SK-N-SH (cell line): Measurements from ENCODE around the gene LRP1. TPM values are rescaled to one million over a fixed set of nuclear protein-coding genes. Genes with fewer than 3 reads are reported as not detected.
A peak's percentile ranks its signal among the peaks of the same experiment; 100 is the strongest.

ENCODE experiments used
- CTCF ChIA-PET: fragments of 300-600, 350-600 bp; formaldehyde crosslinking; extraction: SDS; loops from one replicate; lab custom pipeline; 2021; lab: Yijun Ruan, JAX
- POLR2A ChIA-PET: fragments of 350-600 bp; sonication (Branson Sonifier 250); formaldehyde crosslinking; extraction: SDS; loops from one replicate; lab custom pipeline; 2020; ENCODE audit warnings: antibody characterized with exemption, inconsistent platforms; lab: Yijun Ruan, JAX
- DNase-seq: peaks from one replicate; pipeline ENCODE4 v3.0.0; 2012
- H2AFZ ChIP-seq: fragments of 200-600 bp; sonication (generic); 2 replicates; pipeline ENCODE4 v1.8.1; 2016; ENCODE audit warnings: antibody characterized with exemption, mild to moderate bottlenecking, low read depth
- H3F3A ChIP-seq: fragments of 200-600 bp; sonication (generic); replicated peaks from 2 replicates; pipeline ENCODE3; 2016; ENCODE audit warnings: antibody characterized with exemption, mild to moderate bottlenecking; ENCODE audit not compliant: insufficient read depth
- H3K27ac ChIP-seq, 2 experiments: fragments of 200-500 bp in 1 of 2; fragments of 200-600 bp in 1 of 2; sonication (Bioruptor generic) in 1 of 2; sonication (generic), shearing (Covaris generic) in 1 of 2; 2 replicates each; pipeline versions ENCODE4 v1.5.1 to v1.6.1; 2014 to 2016; ENCODE audit warnings: low read depth in 2 of 2, inconsistent platforms in 1 of 2, low read length in 1 of 2, mild to moderate bottlenecking in 1 of 2, mixed read lengths in 1 of 2
- H3K27me3 ChIP-seq: fragments of 200-600 bp; sonication (generic), shearing (Covaris generic); 2 replicates; pipeline ENCODE4 v1.6.1; 2016; ENCODE audit warnings: mixed run types; ENCODE audit not compliant: insufficient read depth
- H3K36me3 ChIP-seq, 2 experiments: fragments of 200-500 bp in 1 of 2; fragments of 200-600 bp in 1 of 2; sonication (Bioruptor generic) in 1 of 2; sonication (generic) in 1 of 2; replicated peaks in 1 of 2; 2 replicates each; pipeline versions ENCODE3 to v1.5.1; 2014 to 2016; ENCODE audit warnings: low read length in 1 of 2, mild to moderate bottlenecking in 1 of 2; ENCODE audit not compliant: insufficient read depth in 2 of 2, control insufficient read depth in 1 of 2
- H3K4me1 ChIP-seq, 2 experiments: fragments of 200-500 bp in 1 of 2; fragments of 200-600 bp in 1 of 2; sonication (Bioruptor generic) in 1 of 2; sonication (generic), shearing (Covaris generic) in 1 of 2; 2 replicates each; pipeline versions ENCODE4 v1.5.1 to v1.6.1; 2014 to 2016; ENCODE audit warnings: low read depth in 1 of 2, low read length in 1 of 2, mixed run types in 1 of 2; ENCODE audit not compliant: insufficient read depth in 2 of 2, control insufficient read depth in 1 of 2
- H3K4me2 ChIP-seq: fragments of 200-600 bp; sonication (generic), shearing (Covaris generic); 2 replicates; pipeline ENCODE4 v1.6.1; 2017; ENCODE audit warnings: mixed run types
- H3K4me3 ChIP-seq, 2 experiments: fragments of 200-500 bp in 1 of 2; fragments of 200-600 bp in 1 of 2; sonication (Bioruptor generic) in 1 of 2; sonication (generic), shearing (Covaris generic) in 1 of 2; 2 replicates each; pipeline versions ENCODE4 v1.5.1 to v1.8.1; 2014 to 2016; ENCODE audit warnings: low read depth in 2 of 2, inconsistent platforms in 1 of 2, low read length in 1 of 2, mild to moderate bottlenecking in 1 of 2, mixed read lengths in 1 of 2, moderate library complexity in 1 of 2
- H3K79me2 ChIP-seq: fragments of 200-600 bp; sonication (generic); 2 replicates; pipeline ENCODE4 v1.8.1; 2017; ENCODE audit warnings: mild to moderate bottlenecking; ENCODE audit not compliant: insufficient read depth
- H3K9ac ChIP-seq: fragments of 200-600 bp; sonication (generic); 2 replicates; pipeline ENCODE4 v1.6.1; 2017; ENCODE audit warnings: mixed run types
- H3K9me2 ChIP-seq: fragments of 200-600 bp; sonication (generic); 2 replicates; pipeline ENCODE4 v1.6.1; 2017; ENCODE audit warnings: mixed run types
- H3K9me3 ChIP-seq: fragments of 200-600 bp; sonication (generic); 2 replicates; pipeline ENCODE4 v1.6.1; 2017; ENCODE audit warnings: mixed run types, mild to moderate bottlenecking, moderate library complexity
- H4K20me1 ChIP-seq: fragments of 200-600 bp; sonication (generic); 2 replicates; pipeline ENCODE4 v1.6.1; 2017; ENCODE audit warnings: mild to moderate bottlenecking, mixed run types; ENCODE audit not compliant: insufficient read depth
- ELF1 ChIP-seq: IDR thresholded peaks from 2 replicates; pipeline ENCODE4 v1.4.0; 2012
- GABPA ChIP-seq: IDR thresholded peaks from 2 replicates; pipeline ENCODE4 v1.4.0; 2012; ENCODE audit warnings: low read depth, mild to moderate bottlenecking
- GATA2 ChIP-seq: sonication (generic); formaldehyde crosslinking; IDR thresholded peaks from 2 replicates; pipeline ENCODE4 v1.5.0; 2020; ENCODE audit warnings: mild to moderate bottlenecking, missing genetic modification reagents
- IRF3 ChIP-seq: fragments of 150-350 bp; IDR thresholded peaks from 2 replicates; pipeline ENCODE4 v1.6.1; 2016; ENCODE audit warnings: mild to moderate bottlenecking, low read depth, low read length
- MEF2A ChIP-seq: IDR thresholded peaks from 2 replicates; pipeline ENCODE4 v1.4.0; 2012; ENCODE audit warnings: low read depth, borderline replicate concordance
- MXI1 ChIP-seq: IDR thresholded peaks from 2 replicates; pipeline ENCODE4 v1.6.1; 2012; ENCODE audit warnings: mild to moderate bottlenecking, low read depth, low read length, improper control_type of control experiment
- NRF1 ChIP-seq: IDR thresholded peaks from 2 replicates; pipeline ENCODE4 v1.6.1; 2012; ENCODE audit warnings: low read depth, mild to moderate bottlenecking, low read length
- RAD21 ChIP-seq: IDR thresholded peaks from 2 replicates; pipeline ENCODE4 v1.6.1; 2012; ENCODE audit warnings: mild to moderate bottlenecking, low read length
- RXRA ChIP-seq: IDR thresholded peaks from 2 replicates; pipeline ENCODE4 v1.4.0; 2012; ENCODE audit warnings: low read depth, mild to moderate bottlenecking, borderline replicate concordance
- SIN3A ChIP-seq: IDR thresholded peaks from 2 replicates; pipeline ENCODE4 v1.6.1; 2012; ENCODE audit warnings: low read depth, mild to moderate bottlenecking, low read length, moderate library complexity, borderline replicate concordance
- SMC3 ChIP-seq: IDR thresholded peaks from 2 replicates; pipeline ENCODE4 v1.6.1; 2012; ENCODE audit warnings: low read depth, low read length, improper control_type of control experiment
- TCF12 ChIP-seq: IDR thresholded peaks from 2 replicates; pipeline ENCODE4 v1.4.0; 2012
- TEAD4 ChIP-seq: IDR thresholded peaks from 2 replicates; pipeline ENCODE4 v1.4.0; 2012; ENCODE audit warnings: mild to moderate bottlenecking, borderline replicate concordance; ENCODE audit not compliant: insufficient read depth
- USF2 ChIP-seq: fragments of 150-350 bp; IDR thresholded peaks from 2 replicates; pipeline ENCODE4 v1.6.1; 2017; ENCODE audit warnings: antibody characterized with exemption, low read length, low read depth, borderline replicate concordance
- YY1 ChIP-seq: IDR thresholded peaks from 2 replicates; pipeline ENCODE4 v1.4.0; 2012; ENCODE audit warnings: low read depth, mild to moderate bottlenecking
- WGBS: methylation state at CpG from one replicate; pipeline ENCODE4 v1.1.6; 2017; ENCODE audit warnings: low lambda C conversion rate; 5-methylcytosine and 5-hydroxymethylcytosine counted together
- polyA plus RNA-seq, 3 experiments: library from polyadenylated mRNA; depleted of rRNA; stranded (reverse); fragments of >200 nt; gene quantifications; 2 replicates each; pipeline ENCODE4 v1.2.3, GENCODE V29; 2012
- TF ChIP-seq, protein P1 (sequence below): IDR thresholded peaks from 2 replicates; pipeline ENCODE4 v1.4.0; 2012; ENCODE audit warnings: low read depth

The LRP1 gene
- polyA plus RNA-seq, 1 of the 3 experiments (the other 2 are of a cell fraction): 55.0 TPM

DNA sequence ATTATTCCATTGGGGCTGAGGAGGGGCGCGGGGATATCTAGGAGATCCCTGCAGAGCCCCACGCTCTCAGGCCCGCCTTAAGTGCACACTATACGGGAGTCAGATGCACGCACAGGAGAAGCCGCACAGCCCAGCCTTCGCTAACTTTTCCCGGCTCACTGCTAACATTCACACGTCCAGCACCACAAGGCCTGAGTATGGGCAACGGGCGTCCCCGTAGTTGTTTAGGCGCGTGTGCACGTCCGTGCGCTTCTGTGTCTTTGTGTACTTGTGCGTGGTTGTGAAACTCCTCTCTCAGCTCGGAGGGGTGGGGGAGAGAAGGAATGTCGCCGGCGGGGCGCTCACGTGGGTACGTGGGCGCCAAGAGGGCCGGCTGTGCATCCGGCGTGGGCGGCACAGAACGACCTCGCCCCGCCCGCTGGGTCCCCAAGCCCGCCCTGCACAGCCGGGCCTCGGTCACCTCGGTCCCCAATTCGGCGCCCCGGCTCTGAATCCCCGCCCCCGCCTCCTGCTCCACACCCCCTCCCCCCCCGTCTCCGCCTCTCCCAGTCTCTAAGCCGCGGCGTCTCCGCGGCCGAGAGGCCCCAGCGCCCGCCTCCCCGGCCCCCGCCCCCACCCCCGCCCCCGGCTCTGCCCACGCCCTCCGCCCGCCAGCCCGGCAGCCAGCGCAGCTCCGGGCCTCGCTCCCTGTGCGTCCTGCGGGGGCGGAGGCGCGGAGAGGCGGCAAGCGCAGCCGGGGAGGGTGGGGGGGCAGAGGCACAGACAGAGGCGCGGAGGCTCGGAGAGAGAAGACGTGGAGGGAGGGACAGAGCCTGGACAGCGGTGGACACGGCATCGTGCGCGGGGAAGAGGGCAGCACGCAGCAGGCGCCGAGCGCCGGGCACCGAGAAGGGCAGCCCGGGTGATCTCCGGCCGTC is 39.7 kb upstream of the LRP1 start, which contains the start of gene NAB2 (continued):
- TF ChIP-seq USF2: peak; percentile 38; the same call in 1 of the 2 replicates

GRCh38 chr12:57089271-57090245 is 38.7 kb upstream of the LRP1 start:
- Histone ChIP-seq H3K9ac (peak overlapping the region; percentile 81), H3F3A (peaks cover 34% of the 10 kb centered on the region), H3K36me3 (peaks cover 22 to 32% of the 10 kb centered on the region in 2 experiments)
- TF ChIP-seq TEAD4: no peak
- TF ChIP-seq GABPA: no peak
- TF ChIP-seq GATA2 (CRISPR knock-in tag): no peak
- TF ChIP-seq MXI1: 0 out of 2 replicates have a peak, but pooled peaks have one; percentile 22
- TF ChIP-seq, all 33 proteins: peak for 1
- 3% methylated on average over 39 of the region's 45 CpGs for WGBS
- Histone ChIP-seq H3K4me1 (peaks cover 22 to 23% of the 10 kb centered on the region in 2 experiments; a peak in 2 of 4 replicates), H3K4me2 (peak overlapping the region; percentile 89), H3K4me3 (peak overlapping the region; percentile 77 to 90), H2AFZ (0 out of 2 replicates have a peak overlapping the region, but pooled peaks have one; percentile 53), H4K20me1 (peaks cover 35% of the 10 kb centered on the region), H3K27me3 (no peaks in the 10 kb centered on the region), H3K79me2 (peaks cover 39% of the 10 kb centered on the region), H3K9me3 (no peaks in the 10 kb centered on the region), H3K27ac (peak overlapping the region; percentile 82 to 90), H3K9me2 (no peaks in the 10 kb centered on the region)
- CTCF ChIA-PET: interaction anchor here (0.8 to 23.2 kb wide), 9 partner anchors 10 to 425 kb away, joined by 3 to 339 read pairs (median 4); partner anchors contain the start of genes MYO1A, NEMP1 and STAT6
- peak; percentile 69 for DNase-seq
- POLR2A ChIA-PET: interaction anchor here (1.0 to 1.3 kb wide), 2 partner anchors 11 to 20 kb away, joined by 3 to 4 read pairs; partner anchors contain the start of gene NEMP1

GRCh38 chr12:57090490-57090889 is 37.8 kb upstream of the LRP1 start:
- Histone ChIP-seq H3K9me2 (no peaks in the 10 kb centered on the region), H3K4me2 (peak overlapping the region; percentile 89), H3K9ac (peak overlapping the region; percentile 81; the same call in 1 of the 2 replicates), H3K9me3 (no peaks in the 10 kb centered on the region), H3K4me3 (peak overlapping the region; percentile 77 to 90; a peak in 3 of 4 replicates), H3K27ac (no peak overlapping the region), H3K79me2 (peaks cover 39% of the 10 kb centered on the region), H2AFZ (no peak overlapping the region), H3F3A (peaks cover 25% of the 10 kb centered on the region), H3K27me3 (no peaks in the 10 kb centered on the region), H3K4me1 (peaks cover 19 to 23% of the 10 kb centered on the region in 2 experiments; a peak in 2 of 4 replicates), H4K20me1 (peaks cover 35% of the 10 kb centered on the region), H3K36me3 (peaks cover 28 to 41% of the 10 kb centered on the region in 2 experiments)
- CTCF ChIA-PET: interaction anchor here (0.6 to 23.2 kb wide), 10 partner anchors 9 to 454 kb away, joined by 3 to 339 read pairs (median 4); partner anchors contain the start of genes NEMP1 and STAT6
- POLR2A ChIA-PET: no interaction called here
- WGBS: 87% methylated on average over 5 of the region's 6 CpGs
- peak; percentile 22 for DNase-seq
- TF ChIP-seq RAD21 (no peak), YY1 (no peak), MEF2A (no peak), SMC3 (no peak), RXRA (no peak), SIN3A (no peak), TCF12 (no peak), NRF1 (no peak), ELF1 (no peak), IRF3 (no peak)
- TF ChIP-seq, protein P1, sequence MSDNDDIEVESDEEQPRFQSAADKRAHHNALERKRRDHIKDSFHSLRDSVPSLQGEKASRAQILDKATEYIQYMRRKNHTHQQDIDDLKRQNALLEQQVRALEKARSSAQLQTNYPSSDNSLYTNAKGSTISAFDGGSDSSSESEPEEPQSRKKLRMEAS: no peak
